ENCODE data around the gene MZF1. TPM values are rescaled to one million over a fixed set of nuclear protein-coding genes. Genes with fewer than 3 reads are reported as not detected.
A peak's percentile ranks its signal among the peaks of the same experiment; 100 is the strongest.

MZF1 gene
- total and polyA plus RNA-seq, 9 of the 15 experiments (the other 6 are each of a cell fraction or from before 2014, with no cell fraction given) = 0.31 to 29.3 (median 11.5) TPM

- TF ChIP-seq ZBTB5 (IDR thresholded peaks at IDR 0.05) = no peak
- peak; percentile 38 for TF ChIP-seq POLR2AphosphoS2 (IDR thresholded peaks at IDR 0.05; ENCODE audit: low read length)
- no peak for TF ChIP-seq ZNF277 (CRISPR knock-in tag; IDR thresholded peaks at IDR 0.05; ENCODE audit: borderline replicate concordance)
- no peak for TF ChIP-seq MAFG (tag; conservative IDR thresholded peaks at IDR 0.05)
- TF ChIP-seq NFIC (IDR thresholded peaks at IDR 0.05) = no peak
- TF ChIP-seq DNMT1 (IDR thresholded peaks at IDR 0.05) = no peak
- TF ChIP-seq, protein P1, sequence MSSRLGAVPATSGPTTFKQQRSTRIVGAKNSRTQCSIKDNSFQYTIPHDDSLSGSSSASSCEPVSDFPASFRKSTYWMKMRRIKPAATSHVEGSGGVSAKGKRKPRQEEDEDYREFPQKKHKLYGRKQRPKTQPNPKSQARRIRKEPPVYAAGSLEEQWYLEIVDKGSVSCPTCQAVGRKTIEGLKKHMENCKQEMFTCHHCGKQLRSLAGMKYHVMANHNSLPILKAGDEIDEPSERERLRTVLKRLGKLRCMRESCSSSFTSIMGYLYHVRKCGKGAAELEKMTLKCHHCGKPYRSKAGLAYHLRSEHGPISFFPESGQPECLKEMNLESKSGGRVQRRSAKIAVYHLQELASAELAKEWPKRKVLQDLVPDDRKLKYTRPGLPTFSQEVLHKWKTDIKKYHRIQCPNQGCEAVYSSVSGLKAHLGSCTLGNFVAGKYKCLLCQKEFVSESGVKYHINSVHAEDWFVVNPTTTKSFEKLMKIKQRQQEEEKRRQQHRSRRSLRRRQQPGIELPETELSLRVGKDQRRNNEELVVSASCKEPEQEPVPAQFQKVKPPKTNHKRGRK (tag; IDR thresholded peaks at IDR 0.05) = no peak
- no peak for TF ChIP-seq RBM15 (IDR thresholded peaks at IDR 0.05; ENCODE audit: insufficient read depth, low read length)
- TF ChIP-seq DIDO1 (tag; IDR thresholded peaks at IDR 0.05; ENCODE audit: low read depth) = no peak
- TF ChIP-seq PYGO2 (tag; IDR thresholded peaks at IDR 0.05) = no peak
- no peak for TF ChIP-seq ZBTB40 (IDR thresholded peaks at IDR 0.05)
- no peak for TF ChIP-seq ZBTB40 (CRISPR knock-in tag; IDR thresholded peaks at IDR 0.05)
- TF ChIP-seq PHTF2 (CRISPR knock-in tag; IDR thresholded peaks at IDR 0.05) = no peak
Observed at GRCh38 chr19:58550362-58551122, 22.6 kb downstream of the MZF1 start (continued).

All from K562 (cell line).